Uterus (tissue), 4 donors: Measurements from ENCODE around the gene NTRK2. TPM values are rescaled to one million over a fixed set of nuclear protein-coding genes. Genes with fewer than 3 reads are reported as not detected.
A peak's percentile ranks its signal among the peaks of the same experiment; 100 is the strongest.

Experiments
- DNase-seq, 2 donors: peaks; one replicate each; pipeline ENCODE4 v3.0.0-alpha.2; 2019 to 2020
- H3K27ac ChIP-seq, 2 donors: fragments of 200-600 bp; sonication (generic); 1 replicate in 1 of 2; 2 replicates in 1 of 2; pipeline ENCODE4 v1.5.1; 2016 to 2018
- H3K27me3 ChIP-seq, 2 donors: fragments of 200-600 bp; sonication (generic); one replicate each; pipeline ENCODE4 v1.5.1; 2018 to 2019; ENCODE audit warnings: control low read depth in 1 of 2
- H3K36me3 ChIP-seq, 2 donors: fragments of 200-600 bp; sonication (generic); one replicate each; pipeline ENCODE4 v1.5.1; 2019; ENCODE audit warnings: control low read depth in 1 of 2
- H3K4me1 ChIP-seq, 2 donors: fragments of 200-600 bp; sonication (generic); one replicate each; pipeline ENCODE4 v1.5.1; 2018 to 2019; ENCODE audit warnings: control low read depth in 1 of 2
- H3K4me3 ChIP-seq, 2 donors: fragments of 200-600 bp; sonication (generic); 1 replicate in 1 of 2; 2 replicates in 1 of 2; pipeline ENCODE4 v1.5.1; 2018 to 2019; ENCODE audit warnings: mild to moderate bottlenecking in 1 of 2
- H3K9me3 ChIP-seq, 2 donors: fragments of 200-600 bp; sonication (generic); one replicate each; pipeline ENCODE4 v1.5.1; 2019; ENCODE audit warnings: control low read depth in 1 of 2
- CTCF ChIP-seq, 4 experiments: fragments of 200-600 bp in 2 of 4; fragments of 450-650 bp in 2 of 4; sonication (generic) in 2 of 4; IDR thresholded peaks; one replicate each; pipeline ENCODE4 v1.5.1; 2016 to 2019; ENCODE audit warnings: antibody characterized with exemption in 4 of 4, mild to moderate bottlenecking in 2 of 4, moderate library complexity in 1 of 4
- POLR2A ChIP-seq, 2 donors: fragments of 450-650 bp; IDR thresholded peaks; one replicate each; pipeline ENCODE4 v1.6.1; 2016; ENCODE audit warnings: antibody characterized with exemption in 2 of 2, mild to moderate bottlenecking in 1 of 2, moderate library complexity in 1 of 2
- intact Hi-C: fragments of 100-400 bp; cut with DNase I; formaldehyde crosslinking; loops from one replicate; pipeline ENCODE4 v1.15.1; 2023; ENCODE audit warnings: low total_unique reads
- total RNA-seq, 4 donors: library from RNA; depleted of rRNA in 3 of 4; stranded (reverse); fragments of >200 nt in 3 of 4; gene quantifications; one replicate each; pipeline versions ENCODE4 v1.1.0 to v1.2.4, GENCODE V29; 2014 to 2023
- donor health status: DM: yes; HTN: yes; CAD: no.

The NTRK2 gene
- total RNA-seq, 4 donors from 2014 or later = 6.5 to 23.2 (median 12.5) TPM

GRCh38 chr9:84659773-84660172 lies 9.8 kb upstream of the NTRK2 start:
- no peak for DNase-seq
- intact Hi-C loops = no loop called here
- no peaks in the 10 kb centered on the region for H3K27me3 ChIP-seq

GRCh38 chr9:84667571-84668195 lies 1.8 kb upstream of the NTRK2 start:
- Histone ChIP-seq H3K9me3 (no peaks in the 10 kb centered on the region), H3K36me3 (no peaks in the 10 kb centered on the region), H3K27me3 (peaks cover 0 to 9% of the 10 kb centered on the region in 2 donors), H3K4me3 (peak overlapping the region; percentile 4 to 40), H3K27ac (no peak overlapping the region), H3K4me1 (peaks cover 0 to 3% of the 10 kb centered on the region in 2 donors)
- intact Hi-C loops = no loop called here
- DNase-seq = no peak
- TF ChIP-seq CTCF (IDR thresholded peaks at IDR 0.05) (no peak), POLR2A (IDR thresholded peaks at IDR 0.05) (no peak)

More at GRCh38 chr9:84659773-84660172, 9.8 kb upstream of the NTRK2 start:
- H3K4me3 ChIP-seq = no peak overlapping the region
- TF ChIP-seq CTCF (IDR thresholded peaks at IDR 0.05) (no peak), POLR2A (IDR thresholded peaks at IDR 0.05) (no peak)
- H3K36me3 ChIP-seq = no peaks in the 10 kb centered on the region
- H3K9me3 ChIP-seq = no peaks in the 10 kb centered on the region
- no peak overlapping the region for H3K27ac ChIP-seq
- H3K4me1 ChIP-seq = no peaks in the 10 kb centered on the region

GRCh38 chr9:84668196-84669012 lies 1.1 kb upstream of the NTRK2 start:
- Histone ChIP-seq H3K9me3 (no peaks in the 10 kb centered on the region), H3K4me3 (peak overlapping the region; percentile 21 to 40), H3K27me3 (peaks cover 0 to 9% of the 10 kb centered on the region in 2 donors), H3K27ac (no peak overlapping the region), H3K4me1 (peaks cover 0 to 3% of the 10 kb centered on the region in 2 donors), H3K36me3 (no peaks in the 10 kb centered on the region)
- peak in 1 of 2 donors; percentile 46 for DNase-seq
- intact Hi-C loops = no loop called here
- TF ChIP-seq CTCF (IDR thresholded peaks at IDR 0.05) (peak; percentile 29 to 60 (median 34)), POLR2A (IDR thresholded peaks at IDR 0.05) (no peak)

GRCh38 chr9:84669013-84669287 lies 579 bp upstream of the NTRK2 start:
- intact Hi-C loops = no loop called here
- H3K36me3 ChIP-seq = no peaks in the 10 kb centered on the region
- TF ChIP-seq POLR2A (IDR thresholded peaks at IDR 0.05) (no peak), CTCF (IDR thresholded peaks at IDR 0.05) (no peak)
- peaks cover 0 to 9% of the 10 kb centered on the region in 2 donors for H3K27me3 ChIP-seq
- H3K27ac ChIP-seq = no peak overlapping the region
- H3K9me3 ChIP-seq = no peaks in the 10 kb centered on the region
- H3K4me3 ChIP-seq = peak overlapping the region; percentile 21 to 40
- DNase-seq = no peak
- H3K4me1 ChIP-seq = peaks cover 0 to 3% of the 10 kb centered on the region in 2 donors
